Sigmoid colon (tissue), 7 donors: ENCODE results near the gene SHISA2. TPM values are rescaled to one million over a fixed set of nuclear protein-coding genes. Genes with fewer than 3 reads are reported as not detected.
A peak's percentile ranks its signal among the peaks of the same experiment; 100 is the strongest.
"Not testable (repeated sequence)": the region's sequence is repeated elsewhere in the genome, so short reads cannot be mapped to it uniquely, and the experiment has no call there.

Experiments used
- DNase-seq: peaks from one replicate; pipeline ENCODE4 v3.0.0-alpha.2; 2019
- H3K27ac ChIP-seq, 4 donors: fragments of 200-600 bp; sonication (generic); one replicate each; pipeline ENCODE4 v1.5.1; 2016 to 2019; ENCODE audit warnings: mild to moderate bottlenecking in 1 of 4
- H3K27me3 ChIP-seq, 3 donors: fragments of 200-600 bp; sonication (generic); one replicate each; pipeline ENCODE4 v1.5.1; 2019; ENCODE audit warnings: mild to moderate bottlenecking in 1 of 3
- H3K36me3 ChIP-seq, 4 donors: fragments of 200-600 bp; sonication (generic); one replicate each; pipeline ENCODE4 v1.5.1; 2016 to 2019
- H3K4me1 ChIP-seq, 4 donors: fragments of 200-600 bp; sonication (generic); one replicate each; pipeline ENCODE4 v1.5.1; 2017 to 2019
- H3K4me3 ChIP-seq, 4 donors: fragments of 200-600 bp; sonication (generic); one replicate each; pipeline ENCODE4 v1.5.1; 2017 to 2019; ENCODE audit warnings: mild to moderate bottlenecking in 2 of 4, moderate library complexity in 1 of 4
- H3K9me3 ChIP-seq, 4 donors: fragments of 200-600 bp in 3 of 4; sonication (generic) in 3 of 4; one replicate each; pipeline versions ENCODE4 v1.5.1 to v1.6.1; 2013 to 2019
- CTCF ChIP-seq, 4 experiments: fragments of 450-650 bp in 3 of 4; fragments of 200-600 bp in 1 of 4; IDR thresholded peaks; one replicate each; pipeline ENCODE4 v1.5.1; 2016 to 2019; ENCODE audit warnings: antibody characterized with exemption in 4 of 4, mild to moderate bottlenecking in 3 of 4, moderate library complexity in 2 of 4
- EP300 ChIP-seq, 4 donors: sonication (generic); formaldehyde crosslinking; IDR thresholded peaks; one replicate each; pipeline ENCODE4 v1.6.1; 2017; ENCODE audit warnings: antibody characterized with exemption in 4 of 4
- POLR2A ChIP-seq, 2 donors: fragments of 450-650 bp; IDR thresholded peaks; one replicate each; pipeline ENCODE4 v1.6.1; 2016; ENCODE audit warnings: antibody characterized with exemption in 2 of 2, mild to moderate bottlenecking in 2 of 2, moderate library complexity in 2 of 2
- POLR2AphosphoS5 ChIP-seq, 4 donors: sonication (generic); formaldehyde crosslinking; IDR thresholded peaks; one replicate each; pipeline ENCODE4 v1.6.1; 2017; ENCODE audit warnings: antibody characterized with exemption in 4 of 4
- WGBS, 2 donors: extraction: QIAGEN DNeasy Blood & Tissue Kit; methylation state at CpG; one replicate each; pipeline ENCODE4 v1.1.7; 2013; 5-methylcytosine and 5-hydroxymethylcytosine counted together
- intact Hi-C: fragments of 100-400 bp; cut with DNase I; formaldehyde crosslinking; loops from one replicate; pipeline ENCODE4 v1.15.1; 2023
- polyA plus RNA-seq, 3 donors: library from polyadenylated mRNA; stranded (reverse); fragments of 200-250 nt; gene quantifications; one replicate each; pipeline ENCODE4 v1.2.3, GENCODE V29; 2013
- total RNA-seq, 4 donors: library from RNA; depleted of rRNA; stranded (reverse); fragments of >200 nt; gene quantifications; one replicate each; pipeline ENCODE4 v1.1.0, GENCODE V29; 2016
- donor health status: healthy with polysubstance abuse.
- donor health status: Bipolar disorder and iron deficiency.
- donor health status: healthy.

SHISA2 gene
- under 1 TPM in 3 of 4 donors, not detected in 1; 0.14 to 0.36 (median 0.28) TPM for total RNA-seq
- polyA plus RNA-seq: under 1 TPM in 1 of 3 donors, not detected in 2; 0.17 TPM

- H3K36me3 ChIP-seq: no peaks in the 10 kb centered on the region
- H3K27me3 ChIP-seq: peaks cover 26 to 76% (median 49%) of the 10 kb centered on the region in 3 donors
- H3K27ac ChIP-seq: no peak within 1 kb of the TSS
- 1 to 2% methylated on average over 71 of the region's 72 CpGs for WGBS, 2 donors
- H3K4me3 ChIP-seq: peak within 1 kb of the TSS; percentile 11 to 54 (median 46)
- no peaks in the 10 kb centered on the region for H3K9me3 ChIP-seq
- peak in 1 of 4 donors; percentile 70 for TF ChIP-seq POLR2AphosphoS5 (IDR thresholded peaks at IDR 0.05)
- no peak for TF ChIP-seq EP300 (IDR thresholded peaks at IDR 0.05)
- DNase-seq: no peak
- peaks cover 0 to 30% (median 23%) of the 10 kb centered on the region in 4 donors for H3K4me1 ChIP-seq
- intact Hi-C loops: no loop called here
Measured at GRCh38 chr13:26051657-26052311, at the start of gene SHISA2. Gene SHISA2 (minus strand): TSS chr13:26052016. CDS start chr13:26050975, 1,041 bp downstream.

GRCh38 chr13:26095846-26096610, 44.2 kb upstream of the SHISA2 start:
- WGBS, 2 donors: 67 to 75% methylated on average over 14 of the region's 14 CpGs
- intact Hi-C loops: no loop called here
- no peak overlapping the region for H3K4me3 ChIP-seq
- no peaks in the 10 kb centered on the region for H3K36me3 ChIP-seq
- TF ChIP-seq POLR2AphosphoS5 (IDR thresholded peaks at IDR 0.05): no peak
- no peak for TF ChIP-seq EP300 (IDR thresholded peaks at IDR 0.05)
- no peak for TF ChIP-seq CTCF (IDR thresholded peaks at IDR 0.05)
- no peak for TF ChIP-seq POLR2A (IDR thresholded peaks at IDR 0.05)
- no peak overlapping the region for H3K27ac ChIP-seq
- H3K9me3 ChIP-seq: no peaks in the 10 kb centered on the region
- DNase-seq: no peak
- peaks cover 0 to 4% (median 0%) of the 10 kb centered on the region in 3 donors for H3K27me3 ChIP-seq
- H3K4me1 ChIP-seq: no peaks in the 10 kb centered on the region

DNA sequence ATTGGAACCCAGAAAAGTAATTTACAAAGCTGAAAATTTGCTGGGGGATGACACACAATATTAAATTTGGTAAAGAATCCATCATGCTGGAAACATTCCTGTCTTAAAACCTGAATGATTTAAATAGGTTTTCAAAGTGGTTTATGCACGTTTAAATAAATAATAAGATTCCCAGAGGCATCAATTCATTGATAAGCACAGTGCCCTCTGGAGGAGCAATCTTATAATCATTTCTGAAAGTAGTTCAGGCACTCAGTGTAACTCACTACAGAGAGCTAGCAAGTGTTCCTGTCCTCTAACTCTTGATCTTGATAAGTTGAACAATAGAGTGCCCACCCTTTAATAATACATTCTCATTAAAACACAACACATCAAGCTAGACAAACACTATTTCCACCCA, 43.5 kb upstream of the SHISA2 start:
- Histone ChIP-seq H3K4me1 (no peaks in the 10 kb centered on the region), H3K9me3 (no peaks in the 10 kb centered on the region), H3K27ac (no peak overlapping the region), H3K4me3 (no peak overlapping the region), H3K27me3 (peaks cover 0 to 4% (median 0%) of the 10 kb centered on the region in 3 donors), H3K36me3 (no peaks in the 10 kb centered on the region)
- whole genome bisulfite sequencing, 2 donors: 3 to 51% methylated on average over 1 of the region's 1 CpG
- no peak for TF ChIP-seq CTCF (IDR thresholded peaks at IDR 0.05)
- intact Hi-C loops: no loop called here
- no peak for DNase-seq

DNA sequence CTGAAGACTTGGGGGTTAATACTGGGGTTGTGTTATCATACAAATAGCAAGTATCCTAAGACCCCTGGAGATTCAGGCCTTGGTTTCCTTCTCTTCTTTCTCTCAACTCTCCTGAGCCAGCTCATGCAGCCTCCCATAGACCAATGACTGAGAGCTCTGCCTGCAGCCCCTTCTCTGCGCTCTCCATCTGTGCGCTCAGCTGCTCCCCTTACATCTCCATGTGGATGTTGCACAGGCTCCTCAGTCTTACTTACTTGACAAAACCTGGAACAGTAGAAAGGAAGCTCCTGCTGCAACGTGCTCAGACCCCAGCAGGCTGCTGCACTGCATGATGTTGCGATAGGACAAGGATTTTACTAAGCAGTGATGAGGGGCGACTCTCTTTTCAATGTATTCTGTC, 25.0 kb upstream of the SHISA2 start:
- WGBS, 2 donors: 79 to 82% methylated on average over 5 of the region's 5 CpGs
- H3K4me3 ChIP-seq, H3K27ac ChIP-seq, DNase-seq, H3K27me3 ChIP-seq, intact Hi-C loops, H3K9me3 ChIP-seq, H3K36me3 ChIP-seq, H3K4me1 ChIP-seq: not testable (repeated sequence)

GRCh38 chr13:26075498-26075897, 23.7 kb upstream of the SHISA2 start:
- intact Hi-C loops: no loop called here
- no peaks in the 10 kb centered on the region for H3K27me3 ChIP-seq
- no peaks in the 10 kb centered on the region for H3K4me1 ChIP-seq
- H3K9me3 ChIP-seq: no peaks in the 10 kb centered on the region
- H3K4me3 ChIP-seq: no peak overlapping the region
- H3K27ac ChIP-seq: no peak overlapping the region
- no peak for DNase-seq
- WGBS, 2 donors: 56 to 57% methylated on average over 6 of the region's 6 CpGs
- no peak for TF ChIP-seq CTCF (IDR thresholded peaks at IDR 0.05)
- no peak for TF ChIP-seq EP300 (IDR thresholded peaks at IDR 0.05)
- no peak for TF ChIP-seq POLR2AphosphoS5 (IDR thresholded peaks at IDR 0.05)
- TF ChIP-seq POLR2A (IDR thresholded peaks at IDR 0.05): no peak
- no peaks in the 10 kb centered on the region for H3K36me3 ChIP-seq
